HTR-8/SVneo (cell line): ENCODE measurements around the gene DCAF7.

ENCODE experiments used
- DNase-seq: peaks from one replicate; pipeline ENCODE4 v3.0.0; 2011; ENCODE audit warnings: low spot score, mixed read lengths; ENCODE audit not compliant: insufficient read length
- FAIRE-seq: peaks from 2 replicates; lab custom pipeline; 2011; peaks lifted over from hg19 to GRCh38; lab: Jason Lieb, UNC

The DCAF7 gene

GRCh38 chr17:63622574-63623390, 72.5 kb downstream of the DCAF7 start:
- DNase-seq, result peak; percentile 67
- FAIRE-seq, result no peak

DNA sequence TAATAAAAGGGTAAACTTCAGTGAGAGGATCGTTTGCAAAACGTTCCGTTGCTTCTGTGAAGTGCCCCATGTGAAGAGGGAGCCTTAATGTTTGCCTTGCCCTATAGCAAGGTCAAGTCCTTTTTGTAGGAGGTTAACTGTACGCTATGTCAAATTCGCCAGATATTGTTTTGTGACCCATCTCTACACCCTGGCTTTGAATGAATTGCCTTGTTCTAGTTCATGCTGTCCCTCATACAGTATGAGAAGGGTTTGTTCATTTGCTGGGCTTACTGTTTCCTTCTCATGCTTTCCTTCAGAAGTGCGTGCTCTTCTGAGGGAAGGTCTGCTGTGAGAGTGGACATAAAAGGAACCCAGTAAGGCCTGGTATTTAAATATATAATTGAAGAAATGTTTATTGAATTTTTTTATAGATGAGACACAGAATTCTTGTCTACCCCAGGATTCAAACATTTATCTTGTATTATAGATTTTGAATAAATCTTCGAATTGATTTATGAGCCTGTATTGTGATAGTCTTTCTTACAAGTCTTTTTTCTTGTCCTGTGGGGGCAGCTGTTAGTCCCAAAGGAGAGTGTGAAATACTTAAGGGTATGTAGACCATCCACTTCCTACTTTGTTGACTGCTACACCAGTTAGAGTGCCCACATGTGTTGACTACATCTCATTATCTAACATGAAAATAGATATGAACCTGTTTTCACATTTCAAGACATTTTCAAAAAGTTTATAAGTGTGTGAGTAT, 73.7 kb downstream of the DCAF7 start:
- no peak for FAIRE-seq
- DNase-seq, result no peak

- DNase-seq (no peak), FAIRE-seq (no peak)
These were observed 74.2 kb downstream of the DCAF7 start for GRCh38 chr17:63624531-63624880.

GRCh38 chr17:63626551-63627180, 76.4 kb downstream of the DCAF7 start:
- no peak for DNase-seq
- FAIRE-seq, result no peak

DNA sequence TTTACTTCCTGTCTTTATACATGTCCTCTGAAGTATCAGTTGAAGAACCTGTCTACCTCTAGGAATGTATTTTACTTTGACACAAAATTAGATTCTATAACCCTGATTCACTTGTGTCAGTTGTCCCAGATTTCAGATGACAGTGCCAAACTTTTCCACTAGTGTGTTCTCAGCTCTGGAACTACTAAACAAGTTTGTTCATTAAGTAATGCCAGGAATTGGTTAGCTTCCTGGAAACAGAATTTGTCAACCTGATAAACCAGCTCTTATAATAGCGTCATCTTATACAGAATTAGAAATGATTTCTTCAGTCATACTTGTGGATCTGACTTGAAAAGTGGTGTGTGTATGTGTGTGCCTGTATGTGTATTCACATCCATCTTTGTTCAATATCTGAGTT, 79.3 kb downstream of the DCAF7 start:
- DNase-seq (no peak), FAIRE-seq (peak; percentile 16)

- FAIRE-seq (no peak), DNase-seq (no peak)
These were observed 80.8 kb downstream of the DCAF7 start for GRCh38 chr17:63631062-63631461.

GRCh38 chr17:63631626-63632025, 81.3 kb downstream of the DCAF7 start:
- DNase-seq (no peak), FAIRE-seq (no peak)

DNA sequence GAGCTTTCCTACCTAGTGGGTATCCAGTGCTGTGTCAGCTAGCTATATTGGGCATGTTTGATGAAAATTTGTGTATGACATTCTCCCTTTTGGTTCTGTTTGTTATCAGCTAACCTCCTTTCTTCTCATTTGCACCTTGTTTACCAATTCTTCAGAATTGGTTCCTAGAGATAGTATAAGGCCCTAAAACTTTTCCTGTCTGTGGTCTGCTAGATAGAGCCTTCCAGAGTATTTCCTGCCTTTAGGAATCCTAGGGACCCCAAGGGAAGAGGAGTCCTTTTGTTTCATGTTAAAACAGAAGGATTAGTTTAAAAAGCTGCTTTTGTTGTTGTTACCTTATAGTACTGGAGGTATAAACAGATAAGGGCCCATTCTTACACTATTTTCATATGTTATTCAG, 83.5 kb downstream of the DCAF7 start:
- DNase-seq (no peak), FAIRE-seq (no peak)

DNA sequence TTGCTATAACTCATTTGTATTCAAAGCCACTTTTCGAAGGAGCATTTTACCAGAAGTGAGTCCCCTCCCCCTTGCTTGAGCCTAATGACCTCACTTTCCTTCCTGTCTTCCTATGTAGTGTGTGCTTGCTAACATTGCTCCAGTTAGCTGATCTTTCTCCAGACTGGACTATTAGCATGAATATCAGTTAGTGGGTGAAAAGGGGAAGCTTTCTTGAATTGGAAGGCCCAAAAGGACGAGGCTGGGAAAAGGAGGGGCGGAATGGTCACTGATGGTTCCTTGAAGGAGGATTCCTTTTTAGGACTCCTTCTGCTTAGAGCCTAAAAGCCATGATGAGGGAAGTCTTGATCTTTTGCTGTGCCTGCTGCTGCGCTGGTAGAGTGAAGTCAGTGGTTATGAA, 83.9 kb downstream of the DCAF7 start:
- FAIRE-seq, result no peak

GRCh38 chr17:63634816-63635215, 84.5 kb downstream of the DCAF7 start:
- DNase-seq (no peak), FAIRE-seq (no peak)

More for the DNA sequence above, 83.9 kb downstream of the DCAF7 start:
- DNase-seq, result no peak

GRCh38 chr17:63635290-63635689, 85.0 kb downstream of the DCAF7 start:
- DNase-seq (no peak), FAIRE-seq (no peak)

- DNase-seq (no peak), FAIRE-seq (no peak)
These were observed 85.5 kb downstream of the DCAF7 start for GRCh38 chr17:63635787-63636186.

DNA sequence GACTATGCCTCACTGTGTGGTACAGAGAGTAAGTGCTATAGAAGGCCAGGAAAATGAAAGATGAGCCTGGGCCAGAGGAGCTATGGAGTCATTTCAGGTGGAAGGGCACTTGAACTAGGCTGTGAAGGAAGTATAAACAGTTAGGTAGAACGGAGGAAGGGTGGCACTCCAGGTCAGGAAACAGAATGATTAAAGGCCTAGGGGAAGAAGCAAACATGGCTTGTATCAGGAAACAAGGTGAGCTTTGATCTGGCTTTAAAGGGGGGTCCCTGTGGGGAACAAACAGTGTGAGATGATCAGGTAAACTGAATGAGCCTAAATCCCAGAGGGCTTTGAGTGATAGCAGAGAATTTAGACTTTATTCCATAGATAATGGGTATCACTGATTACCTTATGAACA, 88.8 kb downstream of the DCAF7 start:
- FAIRE-seq, result no peak
- DNase-seq, result no peak

GRCh38 chr17:63640038-63640437, 89.8 kb downstream of the DCAF7 start:
- DNase-seq, result no peak
- FAIRE-seq, result no peak

DNA sequence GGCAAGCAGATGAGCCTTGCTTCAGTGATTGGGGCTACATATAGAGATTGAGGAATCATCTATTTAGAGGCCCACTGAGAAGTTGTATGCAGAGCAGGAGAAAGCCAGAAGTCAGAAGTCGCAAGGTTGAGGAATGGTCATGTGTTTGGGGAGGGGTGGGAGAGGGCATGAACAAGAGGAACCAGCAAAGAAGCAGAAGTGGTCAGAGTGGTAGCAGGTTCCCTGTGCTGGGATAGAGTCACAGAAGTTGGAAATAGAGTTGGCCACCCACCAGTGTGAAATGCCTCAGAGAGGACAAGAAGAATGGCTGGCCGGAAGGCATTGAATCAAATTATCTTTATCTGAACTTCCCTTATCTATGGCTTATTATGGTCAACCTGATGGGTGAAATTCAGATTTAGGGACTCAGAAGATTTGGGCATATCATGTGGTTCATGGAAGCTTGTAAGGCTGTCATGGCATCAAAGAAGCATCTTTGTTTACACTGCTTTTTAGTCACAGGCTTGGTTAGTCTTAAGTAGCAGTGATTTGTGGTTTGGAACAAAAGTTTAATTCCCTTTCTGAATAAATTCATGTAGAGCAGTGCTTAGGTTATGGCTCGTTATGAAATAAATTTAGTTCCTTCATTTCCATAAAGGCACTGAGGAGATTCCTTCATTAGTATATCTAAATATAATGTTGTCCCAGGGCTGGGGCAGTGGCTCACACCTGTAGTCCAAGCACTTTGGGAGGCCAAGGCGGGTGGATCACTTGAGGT, 91.6 kb downstream of the DCAF7 start:
- no peak for FAIRE-seq

More for the DNA sequence above, 91.6 kb downstream of the DCAF7 start:
- no peak for DNase-seq
